Astrocyte (in vitro differentiated cells and primary cell): ENCODE data around the gene BNIP2.
"Not testable (repeated sequence)": the region's sequence is repeated elsewhere in the genome, so short reads cannot be mapped to it uniquely, and the experiment has no call there.

ENCODE experiments used
- CTCF ChIP-seq: IDR thresholded peaks from 2 replicates; pipeline ENCODE4 v1.5.1; 2011; ENCODE audit warnings: low read depth, mild to moderate bottlenecking, inconsistent platforms, low read length, moderate library complexity; ENCODE audit not compliant: insufficient read depth
- EZH2 ChIP-seq: IDR thresholded peaks from 2 replicates; pipeline ENCODE4 v1.6.1; 2012; ENCODE audit warnings: mild to moderate bottlenecking, low read length, inconsistent platforms; ENCODE audit not compliant: insufficient read depth

GRCh38 chr15:59637507-59637906 is 51.6 kb downstream of the BNIP2 start:
- not testable (repeated sequence) for TF ChIP-seq CTCF, EZH2
